GM10266 (cell line): ENCODE results near the gene CDK13.

Experiments used
- DNase-seq: peaks from one replicate; pipeline ENCODE4 v3.0.0; 2012; ENCODE audit errors: extremely low spot score
- CTCF ChIP-seq: IDR thresholded peaks from 2 replicates; pipeline ENCODE4 v1.5.1; 2012; ENCODE audit warnings: mild to moderate bottlenecking, low read depth; ENCODE audit not compliant: control insufficient read depth, insufficient read depth; ENCODE audit errors: missing control alignments

Gene CDK13

GRCh38 chr7:40014376-40014775 lies 64.3 kb downstream of the CDK13 start:
- no peak for TF ChIP-seq CTCF
- no peak for DNase-seq

- DNase-seq = peak; percentile 28
These were observed 65.8 kb downstream of the CDK13 start for GRCh38 chr7:40015790-40016296.

GRCh38 chr7:40019558-40019957 lies 69.5 kb downstream of the CDK13 start:
- TF ChIP-seq CTCF = no peak
- no peak for DNase-seq

More at GRCh38 chr7:40015790-40016296, 65.8 kb downstream of the CDK13 start:
- no peak for TF ChIP-seq CTCF

- no peak for DNase-seq
- TF ChIP-seq CTCF = no peak
These were observed 74.0 kb downstream of the CDK13 start for GRCh38 chr7:40024048-40024447.

GRCh38 chr7:40024841-40025240 lies 74.8 kb downstream of the CDK13 start:
- TF ChIP-seq CTCF = no peak
- no peak for DNase-seq

GRCh38 chr7:40027545-40027944 lies 77.5 kb downstream of the CDK13 start:
- DNase-seq = no peak
- no peak for TF ChIP-seq CTCF

- no peak for TF ChIP-seq CTCF
- DNase-seq = no peak
These were observed 83.8 kb downstream of the CDK13 start for GRCh38 chr7:40033826-40034225.
